ENCODE results near the gene GLIPR2.

DNA sequence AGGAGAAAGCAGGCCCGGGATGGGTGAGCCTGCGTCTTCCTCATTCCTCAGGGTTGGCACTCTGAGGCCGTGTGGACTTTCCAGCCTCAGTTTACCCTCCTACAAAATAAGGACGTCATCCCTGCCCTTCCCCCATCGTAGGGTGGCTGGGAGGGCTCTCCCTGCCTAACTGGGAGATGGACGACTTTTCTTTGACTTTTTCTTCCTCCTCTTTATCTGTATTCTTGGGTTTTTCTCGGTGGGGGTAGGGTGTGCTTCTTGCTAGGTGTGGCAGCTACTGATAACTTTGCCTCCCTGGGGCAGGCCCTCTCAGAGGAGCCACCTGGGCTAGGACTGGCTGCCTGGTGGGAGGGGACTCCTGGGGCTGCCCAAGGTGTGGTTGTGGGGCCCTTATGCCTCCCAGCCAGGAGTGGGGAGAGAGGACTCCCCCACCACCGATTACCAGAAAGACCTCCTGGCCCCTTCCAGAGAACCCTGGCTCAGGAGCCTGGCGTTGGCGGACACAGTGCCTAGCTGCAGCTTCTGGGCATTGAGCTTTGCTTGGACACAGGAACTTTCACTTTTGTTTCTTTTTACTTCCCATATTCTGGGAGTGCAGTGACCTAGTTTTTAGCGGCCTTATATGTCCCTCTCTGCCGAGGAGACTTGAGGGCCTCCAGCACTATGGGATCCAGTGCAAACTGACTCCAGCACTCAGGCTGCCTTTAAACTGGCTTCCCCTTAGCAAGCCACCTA is 6.1 kb downstream of the GLIPR2 start:
- TF ChIP-seq, protein P1, sequence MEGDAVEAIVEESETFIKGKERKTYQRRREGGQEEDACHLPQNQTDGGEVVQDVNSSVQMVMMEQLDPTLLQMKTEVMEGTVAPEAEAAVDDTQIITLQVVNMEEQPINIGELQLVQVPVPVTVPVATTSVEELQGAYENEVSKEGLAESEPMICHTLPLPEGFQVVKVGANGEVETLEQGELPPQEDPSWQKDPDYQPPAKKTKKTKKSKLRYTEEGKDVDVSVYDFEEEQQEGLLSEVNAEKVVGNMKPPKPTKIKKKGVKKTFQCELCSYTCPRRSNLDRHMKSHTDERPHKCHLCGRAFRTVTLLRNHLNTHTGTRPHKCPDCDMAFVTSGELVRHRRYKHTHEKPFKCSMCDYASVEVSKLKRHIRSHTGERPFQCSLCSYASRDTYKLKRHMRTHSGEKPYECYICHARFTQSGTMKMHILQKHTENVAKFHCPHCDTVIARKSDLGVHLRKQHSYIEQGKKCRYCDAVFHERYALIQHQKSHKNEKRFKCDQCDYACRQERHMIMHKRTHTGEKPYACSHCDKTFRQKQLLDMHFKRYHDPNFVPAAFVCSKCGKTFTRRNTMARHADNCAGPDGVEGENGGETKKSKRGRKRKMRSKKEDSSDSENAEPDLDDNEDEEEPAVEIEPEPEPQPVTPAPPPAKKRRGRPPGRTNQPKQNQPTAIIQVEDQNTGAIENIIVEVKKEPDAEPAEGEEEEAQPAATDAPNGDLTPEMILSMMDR (conservative IDR thresholded peaks at IDR 0.05; ENCODE audit: low read depth, low read length): no peak
- no peak for TF ChIP-seq POLR2A (IDR thresholded peaks at IDR 0.05; ENCODE audit: low read depth, low read length)
- TF ChIP-seq CHD1 (IDR thresholded peaks at IDR 0.05; ENCODE audit: low read depth, low read length): no peak
- TF ChIP-seq CEBPB (IDR thresholded peaks at IDR 0.05; ENCODE audit: low read depth, low read length): no peak
- no peak for TF ChIP-seq NFE2L2 (IDR thresholded peaks at IDR 0.05; ENCODE audit: low read depth, low read length)
- TF ChIP-seq, protein P2, sequence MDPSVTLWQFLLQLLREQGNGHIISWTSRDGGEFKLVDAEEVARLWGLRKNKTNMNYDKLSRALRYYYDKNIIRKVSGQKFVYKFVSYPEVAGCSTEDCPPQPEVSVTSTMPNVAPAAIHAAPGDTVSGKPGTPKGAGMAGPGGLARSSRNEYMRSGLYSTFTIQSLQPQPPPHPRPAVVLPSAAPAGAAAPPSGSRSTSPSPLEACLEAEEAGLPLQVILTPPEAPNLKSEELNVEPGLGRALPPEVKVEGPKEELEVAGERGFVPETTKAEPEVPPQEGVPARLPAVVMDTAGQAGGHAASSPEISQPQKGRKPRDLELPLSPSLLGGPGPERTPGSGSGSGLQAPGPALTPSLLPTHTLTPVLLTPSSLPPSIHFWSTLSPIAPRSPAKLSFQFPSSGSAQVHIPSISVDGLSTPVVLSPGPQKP (IDR thresholded peaks at IDR 0.05; ENCODE audit: borderline replicate concordance, low read depth, low read length): no peak
- no peak for TF ChIP-seq FOS (IDR thresholded peaks at IDR 0.05; ENCODE audit: low read depth, low read length)
- TF ChIP-seq BHLHE40 (IDR thresholded peaks at IDR 0.05; ENCODE audit: low read depth, low read length): no peak
- TF ChIP-seq RCOR1 (IDR thresholded peaks at IDR 0.05; ENCODE audit: insufficient replicate concordance, low read length): no peak
- TF ChIP-seq RFX5 (IDR thresholded peaks at IDR 0.05; ENCODE audit: low read depth, low read length): no peak
- TF ChIP-seq RAD21 (IDR thresholded peaks at IDR 0.05; ENCODE audit: low read length): no peak
- no peak for TF ChIP-seq SMC3 (IDR thresholded peaks at IDR 0.05; ENCODE audit: low read depth, low read length)
